OCI-LY3 (cell line): ENCODE measurements around the gene NUDT12.

Experiments
- H2AFZ ChIP-seq: fragments of 200-600, 300-600 bp; shearing (Covaris generic); 2 replicates; pipeline ENCODE4 v1.6.0; 2014; ENCODE audit warnings: antibody characterized with exemption, low read depth, low read length
- H3K27ac ChIP-seq: fragments of 200-600, 300-600 bp; sonication (generic); 2 replicates; pipeline ENCODE4 v1.5.1; 2014; ENCODE audit warnings: mild to moderate bottlenecking, low read length, moderate library complexity, mixed read lengths
- H3K27me3 ChIP-seq: fragments of 200-600, 300-600 bp; sonication (generic); 2 replicates; pipeline ENCODE4 v1.6.1; 2014; ENCODE audit warnings: low read depth, low read length, mixed read lengths
- H3K36me3 ChIP-seq: fragments of 200-600, 300-600 bp; sonication (generic); replicated peaks from 2 replicates; pipeline ENCODE3; 2014; ENCODE audit warnings: low read depth, low read length, mixed read lengths
- H3K4me1 ChIP-seq: fragments of 300-600, 200-600 bp; sonication (generic); 2 replicates; pipeline ENCODE4 v1.6.1; 2014; ENCODE audit warnings: low read length, mixed read lengths
- H3K4me2 ChIP-seq: fragments of 200-600, 300-600 bp; sonication (generic); 2 replicates; pipeline ENCODE4 v1.6.1; 2014; ENCODE audit warnings: low read length, mixed read lengths
- H3K4me3 ChIP-seq: fragments of 300-600, 200-600 bp; sonication (generic); 2 replicates; pipeline ENCODE4 v1.5.1; 2014; ENCODE audit warnings: antibody characterized with exemption, mild to moderate bottlenecking, low read length, moderate library complexity
- H3K79me2 ChIP-seq: fragments of 300-600, 200-600 bp; shearing (Covaris generic); 2 replicates; pipeline ENCODE4 v1.6.1; 2014; ENCODE audit warnings: mild to moderate bottlenecking, low read length, mixed read lengths
- H3K9ac ChIP-seq: fragments of 300-600, 200-600 bp; shearing (Covaris generic); 2 replicates; pipeline ENCODE4 v1.6.0; 2014; ENCODE audit warnings: mild to moderate bottlenecking, low read length, moderate library complexity
- H3K9me3 ChIP-seq: fragments of 200-600, 300-600 bp; shearing (Covaris generic); 2 replicates; pipeline ENCODE4 v1.6.1; 2014; ENCODE audit warnings: low read length, mixed read lengths; ENCODE audit not compliant: insufficient read depth
- H4K20me1 ChIP-seq: fragments of 200-600, 300-600 bp; sonication (generic); 2 replicates; pipeline ENCODE4 v1.6.1; 2016; ENCODE audit warnings: low read length, mixed read lengths; ENCODE audit not compliant: insufficient read depth
- EZH2phosphoT487 ChIP-seq: fragments of 200-600 bp; shearing (Covaris generic); IDR thresholded peaks from 2 replicates; pipeline ENCODE4 v1.6.1; 2018; ENCODE audit warnings: antibody characterized with exemption, mixed run types, low read depth
- TF ChIP-seq, protein P1 (sequence below): fragments of 200-600, 300-600 bp; sonication (generic); IDR thresholded peaks from 2 replicates; pipeline ENCODE4 v1.5.1; 2014; ENCODE audit warnings: antibody characterized with exemption, low read length, low read depth

Gene NUDT12

DNA sequence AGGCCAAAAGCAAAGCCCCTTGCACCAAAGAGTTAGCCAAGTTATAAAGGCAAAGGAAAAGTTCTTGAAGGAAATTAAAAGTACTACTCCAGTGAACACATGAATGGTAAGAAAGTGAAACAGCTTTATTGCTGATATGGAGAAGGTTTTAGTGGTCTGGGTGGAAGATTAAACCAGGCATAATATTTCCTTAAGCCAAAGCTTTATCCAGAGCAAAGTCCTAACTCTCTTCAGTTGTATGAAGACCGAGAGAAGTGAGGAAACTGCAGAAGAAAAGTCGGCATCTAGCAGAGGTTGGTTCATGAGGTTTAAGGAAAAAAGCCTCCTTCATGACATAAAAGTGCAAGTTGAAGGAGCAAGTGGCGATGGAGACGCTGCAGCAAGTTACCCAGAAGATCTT is 3.1 kb upstream of the NUDT12 start:
- no peak overlapping the region for H3K4me3 ChIP-seq
- H3K27me3 ChIP-seq, result no peaks in the 10 kb centered on the region
- TF ChIP-seq, protein P1, sequence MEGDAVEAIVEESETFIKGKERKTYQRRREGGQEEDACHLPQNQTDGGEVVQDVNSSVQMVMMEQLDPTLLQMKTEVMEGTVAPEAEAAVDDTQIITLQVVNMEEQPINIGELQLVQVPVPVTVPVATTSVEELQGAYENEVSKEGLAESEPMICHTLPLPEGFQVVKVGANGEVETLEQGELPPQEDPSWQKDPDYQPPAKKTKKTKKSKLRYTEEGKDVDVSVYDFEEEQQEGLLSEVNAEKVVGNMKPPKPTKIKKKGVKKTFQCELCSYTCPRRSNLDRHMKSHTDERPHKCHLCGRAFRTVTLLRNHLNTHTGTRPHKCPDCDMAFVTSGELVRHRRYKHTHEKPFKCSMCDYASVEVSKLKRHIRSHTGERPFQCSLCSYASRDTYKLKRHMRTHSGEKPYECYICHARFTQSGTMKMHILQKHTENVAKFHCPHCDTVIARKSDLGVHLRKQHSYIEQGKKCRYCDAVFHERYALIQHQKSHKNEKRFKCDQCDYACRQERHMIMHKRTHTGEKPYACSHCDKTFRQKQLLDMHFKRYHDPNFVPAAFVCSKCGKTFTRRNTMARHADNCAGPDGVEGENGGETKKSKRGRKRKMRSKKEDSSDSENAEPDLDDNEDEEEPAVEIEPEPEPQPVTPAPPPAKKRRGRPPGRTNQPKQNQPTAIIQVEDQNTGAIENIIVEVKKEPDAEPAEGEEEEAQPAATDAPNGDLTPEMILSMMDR, result no peak
- TF ChIP-seq EZH2phosphoT487, result no peak
- H4K20me1 ChIP-seq, result no peaks in the 10 kb centered on the region
- no peak overlapping the region for H3K4me2 ChIP-seq
- 0 out of 2 replicates have a peak overlapping the region, but pooled peaks have one; percentile 30 for H2AFZ ChIP-seq
- H3K4me1 ChIP-seq, result no peaks in the 10 kb centered on the region
- H3K79me2 ChIP-seq, result no peaks in the 10 kb centered on the region
- no peaks in the 10 kb centered on the region for H3K9me3 ChIP-seq
- no peak overlapping the region for H3K9ac ChIP-seq
- no peak overlapping the region for H3K27ac ChIP-seq
- no peaks in the 10 kb centered on the region for H3K36me3 ChIP-seq

DNA sequence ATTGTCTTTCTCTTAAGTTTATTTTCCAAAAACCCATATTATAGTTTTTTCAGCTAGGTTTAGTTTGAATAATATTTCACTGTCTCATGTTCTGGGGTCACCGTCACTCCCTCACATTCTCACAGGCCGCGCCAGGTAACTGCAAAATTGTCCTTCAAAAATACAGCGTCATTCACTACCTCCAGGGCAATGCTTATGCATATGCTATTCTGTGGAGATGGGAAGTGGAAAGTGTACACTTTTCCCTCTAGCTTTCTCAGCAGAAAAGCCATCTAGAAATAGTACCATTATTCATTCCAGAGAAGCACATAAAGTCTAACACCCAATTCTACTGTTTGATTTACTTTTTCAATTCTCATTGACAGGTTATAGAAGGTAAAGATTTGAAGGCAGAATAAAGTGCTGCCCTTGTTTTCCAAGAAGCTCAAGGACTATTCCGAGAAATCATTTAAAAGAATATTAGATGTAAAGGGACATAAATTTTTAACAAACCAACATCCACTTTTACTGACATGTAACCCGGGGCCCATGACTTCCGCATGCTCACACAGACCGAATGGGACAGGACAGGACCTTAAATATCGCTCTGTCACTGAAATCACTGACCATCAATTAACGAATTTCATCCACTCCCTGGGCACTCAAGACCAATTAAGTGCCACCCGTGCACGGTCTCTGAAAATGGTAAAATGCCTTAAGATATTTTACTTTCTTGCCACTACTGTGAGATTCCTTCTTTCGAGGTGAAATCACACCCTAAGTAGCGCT is 720 bp downstream of the NUDT12 start:
- H3K79me2 ChIP-seq, result no peaks in the 10 kb centered on the region
- no peaks in the 10 kb centered on the region for H3K9me3 ChIP-seq
- no peak overlapping the region for H2AFZ ChIP-seq
- no peaks in the 10 kb centered on the region for H3K27me3 ChIP-seq
- H3K4me3 ChIP-seq, result no peak overlapping the region
- no peaks in the 10 kb centered on the region for H4K20me1 ChIP-seq
- no peaks in the 10 kb centered on the region for H3K36me3 ChIP-seq
- TF ChIP-seq, protein P1, result no peak
- TF ChIP-seq EZH2phosphoT487, result no peak
- no peaks in the 10 kb centered on the region for H3K4me1 ChIP-seq
- H3K4me2 ChIP-seq, result no peak overlapping the region
- no peak overlapping the region for H3K27ac ChIP-seq
- H3K9ac ChIP-seq, result no peak overlapping the region

DNA sequence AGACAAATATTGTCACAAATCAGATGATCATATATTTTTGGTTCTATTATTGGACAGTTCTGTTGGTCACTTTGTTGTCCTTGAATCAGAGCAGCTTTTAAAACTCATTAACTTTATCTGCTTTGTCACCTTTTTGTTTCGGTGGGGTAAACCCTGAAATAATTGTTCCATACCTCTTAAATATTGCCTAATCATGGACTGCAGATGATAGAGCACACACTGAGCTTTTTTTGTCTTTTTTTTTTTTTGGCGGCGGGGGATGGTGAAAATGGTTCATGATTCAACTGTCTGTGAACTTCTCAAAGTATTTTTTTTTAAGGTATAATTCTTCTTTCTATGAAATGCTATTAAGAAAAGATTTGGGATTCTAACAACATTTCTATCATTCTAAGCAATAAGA is 1.8 kb downstream of the NUDT12 start:
- Histone ChIP-seq H3K36me3 (no peaks in the 10 kb centered on the region), H4K20me1 (no peaks in the 10 kb centered on the region), H3K4me1 (no peaks in the 10 kb centered on the region), H3K9ac (no peak overlapping the region), H2AFZ (no peak overlapping the region), H3K4me3 (no peak overlapping the region), H3K79me2 (no peaks in the 10 kb centered on the region), H3K4me2 (no peak overlapping the region), H3K27ac (no peak overlapping the region), H3K27me3 (no peaks in the 10 kb centered on the region), H3K9me3 (no peaks in the 10 kb centered on the region)
- TF ChIP-seq, protein P1, result no peak
- no peak for TF ChIP-seq EZH2phosphoT487

DNA sequence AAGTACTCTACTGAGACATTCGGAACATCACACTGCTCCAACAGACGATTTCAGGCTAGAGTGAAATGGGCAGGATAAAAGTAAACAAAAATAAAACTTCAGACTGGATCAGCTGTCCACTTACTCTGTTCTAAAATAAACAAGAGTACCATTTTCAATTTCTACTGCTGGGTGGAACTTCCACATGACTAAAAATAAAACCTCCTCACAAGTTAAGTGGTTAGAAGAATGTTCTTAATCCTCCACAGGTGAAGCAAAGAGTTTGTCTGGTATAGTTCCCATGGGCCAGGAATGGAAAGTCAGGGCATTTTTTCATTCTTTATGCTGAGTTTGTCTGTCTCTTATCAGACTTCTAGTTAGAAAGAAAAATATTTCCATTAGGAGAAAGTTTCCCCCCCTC is 15.7 kb downstream of the NUDT12 start:
- H3K4me2 ChIP-seq, result no peak overlapping the region
- H4K20me1 ChIP-seq, result no peaks in the 10 kb centered on the region
- H3K79me2 ChIP-seq, result no peaks in the 10 kb centered on the region
- H3K27me3 ChIP-seq, result no peaks in the 10 kb centered on the region
- peaks cover 7% of the 10 kb centered on the region; the same call in 1 of the 2 replicates for H3K4me1 ChIP-seq
- H3K9ac ChIP-seq, result no peak overlapping the region
- H3K9me3 ChIP-seq, result no peaks in the 10 kb centered on the region
- H3K4me3 ChIP-seq, result no peak overlapping the region
- H3K36me3 ChIP-seq, result no peaks in the 10 kb centered on the region
- TF ChIP-seq, protein P1, result no peak
- TF ChIP-seq EZH2phosphoT487, result no peak
- H2AFZ ChIP-seq, result no peak overlapping the region
- no peak overlapping the region for H3K27ac ChIP-seq
